Measurements from ENCODE around the gene SDHAF4. TPM values are rescaled to one million over a fixed set of nuclear protein-coding genes. Genes with fewer than 3 reads are reported as not detected.

SDHAF4 gene
- total RNA-seq, 1 experiment from 2014 or later = 9.3 TPM

GRCh38 chr6:70616728-70617260, 50.1 kb downstream of the SDHAF4 start:
- Histone ChIP-seq H3K4me1 (ENCODE audit: insufficient read depth, low read length, poor library complexity, severe bottlenecking) (no peaks in the 10 kb centered on the region), H3K36me3 (ENCODE audit: insufficient read depth, low read length, poor library complexity, severe bottlenecking) (no peaks in the 10 kb centered on the region), H3K27ac (ENCODE audit: low read depth, low read length, poor library complexity, severe bottlenecking) (no peak overlapping the region), H3K27me3 (replicated peaks; ENCODE audit: insufficient read depth, low read depth, low read length, poor library complexity) (no peaks in the 10 kb centered on the region), H3K4me3 (ENCODE audit: low read depth, low read length, poor library complexity, severe bottlenecking) (no peak overlapping the region), H3K9me3 (ENCODE audit: low read depth, low read length, poor library complexity, severe bottlenecking) (no peaks in the 10 kb centered on the region)
- no peak for TF ChIP-seq CTCF (conservative IDR thresholded peaks at IDR 0.05; ENCODE audit: low read depth, low read length)
- TF ChIP-seq EZH2 (IDR thresholded peaks at IDR 0.05; ENCODE audit: borderline replicate concordance, low read depth, low read length, poor library complexity, severe bottlenecking) = no peak
- no TSS peak for BruUV-seq (replicated peaks)
- ChIA-PET CTCF (no interaction called here), POLR2A (ENCODE audit: low non-redundant PET) (no interaction called here)
- intact Hi-C loops (cut with micrococcal nuclease; ENCODE audit: unreplicated experiment) = no loop called here
- no peak for DNase-seq (ENCODE audit: low spot score)

DNA sequence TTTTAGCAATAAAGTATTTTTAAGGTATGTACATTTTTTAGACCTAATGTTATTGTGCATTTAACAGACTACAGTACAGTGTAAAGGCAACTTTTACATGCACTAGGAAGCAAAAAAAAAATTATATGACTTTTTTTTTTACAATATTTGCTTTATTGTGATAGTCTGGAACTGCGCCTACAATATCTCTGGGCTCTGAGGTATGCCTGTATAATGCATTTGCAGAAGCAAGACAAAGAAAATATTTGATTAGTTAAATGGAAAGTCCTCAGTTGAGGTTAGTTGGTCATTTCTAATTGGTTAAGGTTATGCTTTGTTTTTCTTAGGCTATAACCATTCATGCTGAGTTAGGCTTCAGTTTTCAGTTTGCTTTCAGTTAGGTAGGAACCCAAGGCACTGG, 54.0 kb downstream of the SDHAF4 start:
- intact Hi-C loops (cut with micrococcal nuclease; ENCODE audit: unreplicated experiment) = no loop called here
- H3K9me3 ChIP-seq (ENCODE audit: low read depth, low read length, poor library complexity, severe bottlenecking) = no peaks in the 10 kb centered on the region
- no peaks in the 10 kb centered on the region for H3K27me3 ChIP-seq (replicated peaks; ENCODE audit: insufficient read depth, low read depth, low read length, poor library complexity)
- H3K4me1 ChIP-seq (ENCODE audit: insufficient read depth, low read length, poor library complexity, severe bottlenecking) = no peaks in the 10 kb centered on the region
- ChIA-PET POLR2A (ENCODE audit: low non-redundant PET) (no interaction called here), CTCF (no interaction called here)
- no peak for DNase-seq (ENCODE audit: low spot score)
- TF ChIP-seq EZH2 (IDR thresholded peaks at IDR 0.05; ENCODE audit: borderline replicate concordance, low read depth, low read length, poor library complexity, severe bottlenecking) = no peak
- TF ChIP-seq CTCF (conservative IDR thresholded peaks at IDR 0.05; ENCODE audit: low read depth, low read length) = no peak
- no peak overlapping the region for H3K4me3 ChIP-seq (ENCODE audit: low read depth, low read length, poor library complexity, severe bottlenecking)
- no TSS peak for BruUV-seq (replicated peaks)
- no peaks in the 10 kb centered on the region for H3K36me3 ChIP-seq (ENCODE audit: insufficient read depth, low read length, poor library complexity, severe bottlenecking)
- H3K27ac ChIP-seq (ENCODE audit: low read depth, low read length, poor library complexity, severe bottlenecking) = no peak overlapping the region

GRCh38 chr6:70622461-70622860, 55.7 kb downstream of the SDHAF4 start:
- no peak overlapping the region for H3K4me3 ChIP-seq (ENCODE audit: low read depth, low read length, poor library complexity, severe bottlenecking)
- intact Hi-C loops (cut with micrococcal nuclease; ENCODE audit: unreplicated experiment) = no loop called here
- H3K27me3 ChIP-seq (replicated peaks; ENCODE audit: insufficient read depth, low read depth, low read length, poor library complexity) = no peaks in the 10 kb centered on the region
- H3K27ac ChIP-seq (ENCODE audit: low read depth, low read length, poor library complexity, severe bottlenecking) = no peak overlapping the region
- ChIA-PET POLR2A (ENCODE audit: low non-redundant PET) (no interaction called here), CTCF (no interaction called here)
- no peaks in the 10 kb centered on the region for H3K36me3 ChIP-seq (ENCODE audit: insufficient read depth, low read length, poor library complexity, severe bottlenecking)
- DNase-seq (ENCODE audit: low spot score) = no peak
- TF ChIP-seq EZH2 (IDR thresholded peaks at IDR 0.05; ENCODE audit: borderline replicate concordance, low read depth, low read length, poor library complexity, severe bottlenecking) = no peak
- TF ChIP-seq CTCF (conservative IDR thresholded peaks at IDR 0.05; ENCODE audit: low read depth, low read length) = no peak
- no TSS peak for BruUV-seq (replicated peaks)
- H3K4me1 ChIP-seq (ENCODE audit: insufficient read depth, low read length, poor library complexity, severe bottlenecking) = no peaks in the 10 kb centered on the region
- no peaks in the 10 kb centered on the region for H3K9me3 ChIP-seq (ENCODE audit: low read depth, low read length, poor library complexity, severe bottlenecking)
